Glomerular visceral epithelial cell (primary cell): Measurements from ENCODE around the gene AMIGO1.

Experiments used
- DNase-seq: peaks from one replicate; pipeline ENCODE4 v3.0.0-alpha.2; 2016; ENCODE audit errors: extremely low spot score

AMIGO1 gene

DNA sequence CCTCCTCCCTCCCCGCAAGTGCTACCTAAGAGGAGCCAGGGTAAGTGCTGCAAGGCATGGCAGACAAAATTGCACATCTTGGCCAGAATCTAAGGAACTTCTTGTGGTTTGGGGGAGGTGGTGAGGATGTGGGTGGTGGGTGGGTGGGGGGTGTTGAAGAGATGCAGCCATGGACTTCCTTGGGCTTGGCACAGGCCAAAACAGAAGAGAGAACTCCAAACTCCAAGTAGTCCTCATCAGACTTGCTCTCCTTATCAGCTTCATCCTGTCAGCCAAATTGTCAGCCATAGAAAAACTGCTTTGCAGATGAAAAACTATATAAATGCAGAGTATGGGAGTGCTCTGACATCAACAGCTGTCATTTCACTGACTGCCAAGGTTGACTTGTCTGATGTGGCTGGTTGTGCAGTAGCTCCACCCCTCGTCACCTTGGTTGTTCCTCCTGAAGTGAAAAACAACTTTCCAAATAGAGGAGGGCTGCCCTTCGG, 7.1 kb downstream of the AMIGO1 start:
- DNase-seq, result no peak

GRCh38 chr1:109501644-109502363, 7.7 kb downstream of the AMIGO1 start:
- no peak for DNase-seq

GRCh38 chr1:109500941-109501381, 8.6 kb downstream of the AMIGO1 start:
- DNase-seq, result no peak

DNA sequence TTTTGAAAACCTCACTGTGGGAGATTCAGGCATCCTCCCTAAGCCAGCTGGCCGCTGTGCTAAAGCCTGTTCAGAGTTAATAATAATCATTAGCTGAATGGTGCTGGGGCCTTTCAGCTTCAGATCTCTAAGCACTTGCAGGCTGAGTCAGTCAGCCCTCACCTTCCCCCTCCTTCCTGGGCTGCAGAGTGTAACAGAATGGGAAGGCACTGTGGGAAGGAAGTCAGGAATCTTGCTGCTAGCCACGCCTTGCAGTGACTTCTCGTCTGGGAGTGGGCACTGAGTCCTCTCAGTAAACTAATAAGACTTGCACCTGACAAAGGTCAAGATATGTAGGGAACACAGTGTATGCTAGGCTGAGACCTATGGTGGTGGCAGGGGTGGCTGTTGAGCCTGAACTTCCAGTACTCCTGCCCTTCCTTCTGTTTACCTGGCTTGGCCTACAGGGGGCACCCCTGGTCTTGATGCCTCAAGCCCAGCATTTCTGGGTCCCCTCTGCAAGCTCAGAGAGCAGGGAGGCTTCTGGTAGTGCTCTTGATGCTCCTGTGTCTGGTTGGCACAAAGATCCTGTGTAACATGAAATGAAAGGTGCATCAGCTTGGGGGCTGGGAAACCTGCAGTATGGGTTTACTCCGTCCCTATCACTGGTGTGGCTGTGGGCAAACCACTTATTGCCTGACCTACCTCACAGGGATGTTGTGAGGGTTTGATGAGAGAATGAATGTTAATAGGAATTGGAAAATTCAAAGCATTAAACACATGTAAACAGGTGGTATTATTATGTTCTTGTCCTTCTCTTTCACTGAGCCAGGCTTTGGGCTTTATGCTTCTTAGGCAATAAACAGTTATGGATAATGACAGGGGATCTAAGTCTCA, 9.6 kb downstream of the AMIGO1 start:
- DNase-seq, result peak; percentile 70

DNA sequence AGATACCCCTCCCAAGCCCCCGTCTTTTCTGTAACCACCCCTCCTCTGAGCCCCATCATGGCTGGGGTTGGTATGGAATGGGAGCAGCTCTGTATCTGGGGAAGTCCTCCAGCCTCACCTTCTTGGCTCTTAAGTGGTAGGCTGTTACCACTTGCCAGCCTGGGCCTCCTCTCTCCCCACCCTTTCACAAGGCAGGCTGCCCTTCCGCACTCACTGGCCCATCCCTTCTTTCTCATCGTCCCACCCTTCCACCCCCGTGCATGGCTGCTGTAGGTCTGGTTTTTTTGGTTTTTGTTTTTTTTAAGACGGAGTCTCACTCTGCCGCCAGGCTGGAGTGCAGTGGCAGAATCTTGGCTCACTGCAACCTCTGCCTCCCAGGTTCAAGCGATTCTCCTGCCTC, 10.4 kb downstream of the AMIGO1 start:
- DNase-seq, result no peak

DNA sequence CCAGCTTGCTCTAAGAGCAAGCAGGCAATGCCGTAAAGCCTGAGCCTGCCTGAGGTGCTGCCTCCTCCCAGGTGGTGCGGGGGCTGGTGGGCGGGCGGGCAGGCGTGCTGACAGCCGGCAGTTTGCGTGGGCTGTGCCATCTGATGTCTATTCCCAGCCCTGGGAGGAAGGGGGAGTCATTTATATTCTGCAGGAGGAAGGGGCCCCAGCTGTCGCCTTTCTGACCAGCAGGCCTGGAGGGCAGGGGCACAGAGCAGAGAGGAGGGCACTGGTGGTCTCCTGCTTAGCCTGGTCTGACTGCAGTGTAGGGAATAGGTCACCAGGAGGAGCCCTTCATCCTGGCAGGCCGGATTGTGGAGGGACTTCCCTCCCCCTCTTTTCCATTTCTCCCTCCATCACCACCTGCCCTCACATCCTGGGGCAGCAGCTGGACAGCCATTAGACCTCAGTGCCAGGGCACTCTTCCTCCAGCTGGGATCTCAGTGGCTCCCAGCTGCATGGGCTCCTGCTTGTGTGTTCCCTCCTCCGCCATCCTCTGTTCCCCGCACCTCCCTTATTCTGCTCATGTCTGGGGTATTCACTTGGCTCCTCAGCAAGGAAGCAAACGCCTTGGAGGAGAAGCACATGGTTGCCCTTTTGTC, 11.2 kb downstream of the AMIGO1 start:
- DNase-seq, result peak; percentile 51

DNA sequence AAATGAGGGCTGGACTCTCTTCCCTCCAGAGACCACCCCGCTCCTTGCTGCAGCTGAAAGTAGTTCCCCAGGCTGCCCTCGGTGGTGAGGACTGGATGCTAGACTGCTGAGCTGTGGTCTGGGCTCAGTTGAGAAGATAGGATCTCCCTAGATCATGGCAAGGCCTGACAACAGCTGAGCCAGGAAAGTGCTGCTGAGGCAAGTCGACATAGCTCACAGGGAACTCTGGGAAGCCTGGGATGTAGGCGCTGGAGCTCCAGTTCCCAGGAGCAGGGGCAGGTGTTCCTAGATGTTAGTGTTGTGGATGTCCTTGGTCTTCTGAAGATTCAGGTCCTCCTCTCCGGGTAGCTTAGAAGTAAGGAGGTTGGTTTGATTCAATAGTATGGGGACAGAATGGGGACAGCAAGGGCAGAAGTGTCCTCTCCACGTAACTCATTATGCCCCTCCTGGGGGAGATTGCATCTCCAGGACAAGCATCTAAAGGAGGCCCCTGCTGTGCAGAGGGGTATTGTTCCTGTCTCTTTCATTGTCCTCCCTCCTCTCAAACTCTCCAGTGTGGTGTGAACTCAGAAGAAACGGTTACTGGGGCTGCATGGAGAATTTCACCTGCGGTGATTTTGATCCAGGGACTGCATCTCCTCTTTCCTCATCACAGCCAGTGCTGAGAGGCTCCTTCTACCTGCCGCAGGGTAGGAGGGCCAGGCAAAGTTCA, 11.9 kb downstream of the AMIGO1 start:
- DNase-seq, result no peak

- no peak for DNase-seq
These were observed 13.8 kb downstream of the AMIGO1 start for GRCh38 chr1:109495738-109496137.

DNA sequence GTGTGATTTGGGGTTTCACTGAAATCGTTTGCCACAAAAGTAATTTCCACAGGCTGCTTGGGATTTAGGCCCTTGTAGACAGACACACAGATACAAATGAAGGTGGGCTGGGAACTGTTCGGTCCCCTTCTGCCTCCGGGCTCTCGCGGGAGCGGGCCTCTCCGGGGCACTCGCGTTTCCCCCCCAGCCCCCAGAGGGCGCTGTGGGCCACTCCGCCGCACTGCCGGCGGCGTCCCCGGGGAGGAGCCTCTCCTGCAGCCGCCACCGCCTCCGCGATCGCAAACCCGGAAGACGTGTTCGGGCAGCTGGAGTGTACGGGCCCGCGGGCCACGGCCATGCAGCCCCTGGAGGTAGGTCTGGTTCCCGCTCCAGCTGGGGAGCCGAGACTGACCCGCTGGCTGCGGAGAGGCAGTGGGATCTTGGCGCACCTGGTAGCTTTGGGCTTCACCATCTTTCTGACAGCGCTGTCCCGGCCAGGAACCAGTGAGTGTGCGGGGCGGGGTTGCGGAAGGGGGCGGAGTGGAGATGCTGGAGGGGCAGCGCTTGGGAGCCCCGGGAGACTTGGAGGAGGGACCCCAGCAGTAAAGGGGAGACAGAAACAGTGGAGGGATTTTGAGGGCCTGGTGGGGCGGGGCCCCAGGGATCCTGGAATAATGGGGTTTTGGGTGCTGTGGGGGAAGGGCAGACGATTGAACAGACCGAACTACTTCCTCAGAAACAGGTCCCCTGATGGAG, 15.6 kb downstream of the AMIGO1 start, which contains the start of gene CYB561D1:
CYB561D1 (plus strand) TSS at position 290 of the 735 bp plus-strand sequence; CDS start at position 336, 46 bp downstream.
- peak; percentile 86 for DNase-seq

DNA sequence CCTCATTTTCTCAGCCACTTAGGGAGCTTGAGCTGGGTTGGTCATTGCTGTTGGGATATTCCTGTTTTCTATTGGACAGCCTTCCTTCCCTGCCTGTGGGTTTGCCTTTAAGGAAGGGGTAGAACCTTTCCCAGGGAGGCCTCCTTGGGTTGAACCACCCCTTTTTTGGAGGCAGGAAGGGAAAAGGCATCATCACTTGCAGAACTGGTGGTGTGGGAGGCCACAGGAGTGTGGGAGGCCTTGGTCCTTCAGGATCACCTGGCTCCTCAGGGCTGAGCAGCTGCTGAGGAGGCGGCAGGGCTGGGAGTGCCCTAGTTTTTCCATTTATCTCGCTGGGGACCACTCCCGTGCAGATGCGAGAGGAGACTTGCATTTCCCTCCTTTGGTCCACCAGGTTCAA, 16.3 kb downstream of the AMIGO1 start:
- DNase-seq, result no peak

- no peak for DNase-seq
These were observed 16.7 kb downstream of the AMIGO1 start for GRCh38 chr1:109492779-109493178.

GRCh38 chr1:109491372-109491771, 18.2 kb downstream of the AMIGO1 start:
- DNase-seq, result no peak

- DNase-seq, result no peak
These were observed 18.6 kb downstream of the AMIGO1 start for GRCh38 chr1:109490934-109491302.

GRCh38 chr1:109490029-109490933, 19.2 kb downstream of the AMIGO1 start:
- peak; percentile 63 for DNase-seq

GRCh38 chr1:109488696-109489095, 20.8 kb downstream of the AMIGO1 start:
- no peak for DNase-seq

GRCh38 chr1:109488201-109488600, 21.3 kb downstream of the AMIGO1 start:
- no peak for DNase-seq

GRCh38 chr1:109487261-109487660, 22.3 kb downstream of the AMIGO1 start:
- DNase-seq, result no peak

DNA sequence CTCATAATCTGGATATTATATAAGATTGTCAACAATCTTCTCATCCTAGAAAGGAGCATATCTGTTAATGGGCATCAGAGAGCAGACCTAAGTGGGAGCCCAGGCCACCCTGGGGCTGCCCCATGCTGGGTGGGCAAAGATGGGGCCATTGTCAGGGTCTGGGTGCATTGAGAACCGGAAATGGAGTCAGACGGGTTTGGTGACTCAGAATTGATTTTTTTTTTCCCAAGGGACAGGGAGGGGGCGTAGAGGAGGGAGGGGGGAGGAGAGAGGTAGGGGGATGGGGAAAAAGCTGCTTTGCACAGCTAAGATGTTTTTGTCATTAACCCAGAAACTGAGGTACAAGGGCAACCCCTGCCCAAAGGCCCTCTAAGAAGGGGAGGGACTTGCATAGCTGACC, 24.5 kb downstream of the AMIGO1 start:
- DNase-seq, result no peak

DNA sequence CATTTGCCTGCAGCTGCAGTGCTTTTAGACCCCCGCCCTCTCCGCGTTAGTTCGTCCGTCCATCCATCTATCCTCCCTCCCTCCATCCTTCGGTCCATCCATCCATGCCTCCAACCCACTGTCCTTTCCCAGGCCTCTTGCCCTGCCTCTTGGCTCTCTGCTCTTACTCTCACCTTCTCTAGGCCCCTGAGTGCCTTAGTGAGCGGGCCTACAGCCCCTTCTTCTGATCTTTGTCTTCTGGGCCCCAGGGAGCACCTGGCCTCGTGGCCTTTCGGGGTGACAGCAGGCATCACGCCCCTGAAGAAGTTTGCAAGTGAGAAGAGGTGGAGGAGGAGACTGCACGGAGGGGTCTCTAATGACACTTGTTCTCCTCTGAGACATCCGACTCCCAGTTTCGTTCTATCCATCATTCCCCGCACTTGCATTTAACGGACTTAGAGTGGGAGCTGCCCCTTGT, 25.0 kb downstream of the AMIGO1 start:
- no peak for DNase-seq
